PC-3 (cell line): ENCODE data around the gene DOCK10.

ENCODE experiments used
- EZH2phosphoT487 ChIP-seq: fragments of 300-600 bp; sonication (generic); IDR thresholded peaks from 2 replicates; pipeline ENCODE4 v1.6.1; 2018; ENCODE audit warnings: mild to moderate bottlenecking, antibody characterized with exemption, low read length, borderline replicate concordance
- TF ChIP-seq, protein P1 (sequence below): fragments of 300-600 bp; sonication (generic); conservative IDR thresholded peaks from 2 replicates; pipeline ENCODE4 v1.5.1; 2017; ENCODE audit warnings: antibody characterized with exemption, low read depth, mild to moderate bottlenecking, low read length

DNA sequence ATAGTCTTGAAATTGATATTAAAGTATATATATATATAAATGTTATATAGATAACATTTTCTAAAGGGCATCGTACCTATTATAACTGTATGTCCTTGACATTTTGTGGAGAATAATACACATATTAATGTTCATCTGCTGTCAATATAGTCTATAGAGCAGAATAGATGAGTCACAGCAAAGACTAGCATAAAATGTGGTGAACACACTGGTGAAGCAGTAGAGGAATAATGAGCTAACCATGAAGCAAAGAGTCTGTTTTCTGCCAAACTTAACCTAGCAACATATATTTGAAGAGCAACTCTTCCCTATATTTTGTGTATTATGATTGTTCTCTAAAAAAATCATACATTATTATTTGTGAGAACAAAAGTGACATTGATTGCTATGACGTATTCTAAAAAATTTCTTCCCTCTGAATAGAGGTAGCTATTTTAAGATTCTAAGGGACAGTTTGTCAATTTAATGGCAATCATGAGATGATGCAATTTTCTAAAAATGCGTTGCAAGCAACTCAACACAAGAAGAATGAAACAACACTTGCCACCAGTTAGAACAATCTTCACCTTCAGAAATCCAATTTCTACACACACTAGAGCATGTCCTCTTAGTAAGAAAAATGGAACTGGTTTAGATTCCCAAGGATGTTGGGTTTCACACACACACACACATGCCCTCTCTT lies 22.0 kb downstream of the DOCK10 start:
- TF ChIP-seq, protein P1, sequence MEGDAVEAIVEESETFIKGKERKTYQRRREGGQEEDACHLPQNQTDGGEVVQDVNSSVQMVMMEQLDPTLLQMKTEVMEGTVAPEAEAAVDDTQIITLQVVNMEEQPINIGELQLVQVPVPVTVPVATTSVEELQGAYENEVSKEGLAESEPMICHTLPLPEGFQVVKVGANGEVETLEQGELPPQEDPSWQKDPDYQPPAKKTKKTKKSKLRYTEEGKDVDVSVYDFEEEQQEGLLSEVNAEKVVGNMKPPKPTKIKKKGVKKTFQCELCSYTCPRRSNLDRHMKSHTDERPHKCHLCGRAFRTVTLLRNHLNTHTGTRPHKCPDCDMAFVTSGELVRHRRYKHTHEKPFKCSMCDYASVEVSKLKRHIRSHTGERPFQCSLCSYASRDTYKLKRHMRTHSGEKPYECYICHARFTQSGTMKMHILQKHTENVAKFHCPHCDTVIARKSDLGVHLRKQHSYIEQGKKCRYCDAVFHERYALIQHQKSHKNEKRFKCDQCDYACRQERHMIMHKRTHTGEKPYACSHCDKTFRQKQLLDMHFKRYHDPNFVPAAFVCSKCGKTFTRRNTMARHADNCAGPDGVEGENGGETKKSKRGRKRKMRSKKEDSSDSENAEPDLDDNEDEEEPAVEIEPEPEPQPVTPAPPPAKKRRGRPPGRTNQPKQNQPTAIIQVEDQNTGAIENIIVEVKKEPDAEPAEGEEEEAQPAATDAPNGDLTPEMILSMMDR: no peak
- no peak for TF ChIP-seq EZH2phosphoT487
